Activated CD8-positive, alpha-beta memory T cell treated with anti-CD3 and anti-CD28 coated beads, Interleukin-2, amount 50 U/mL, for 48 hours (primary cell): ENCODE results near the gene AGFG2.
"Not testable (repeated sequence)": the region's sequence is repeated elsewhere in the genome, so short reads cannot be mapped to it uniquely, and the experiment has no call there.

ENCODE experiments used
- DNase-seq: peaks from one replicate; pipeline ENCODE4 v3.0.0-alpha.2; 2020

AGFG2 gene

GRCh38 chr7:100555701-100556100 lies 16.7 kb downstream of the AGFG2 start:
- DNase-seq: no peak

GRCh38 chr7:100556541-100556940 lies 17.5 kb downstream of the AGFG2 start:
- DNase-seq: no peak

GRCh38 chr7:100559127-100559526 lies 20.1 kb downstream of the AGFG2 start:
- DNase-seq: no peak

- DNase-seq: no peak
These were observed 22.6 kb downstream of the AGFG2 start for GRCh38 chr7:100561491-100562194.

GRCh38 chr7:100562195-100563099 lies 23.4 kb downstream of the AGFG2 start:
- no peak for DNase-seq

GRCh38 chr7:100563100-100563564 lies 24.1 kb downstream of the AGFG2 start:
- DNase-seq: no peak

- peak; percentile 96 for DNase-seq
These were observed 24.9 kb downstream of the AGFG2 start for GRCh38 chr7:100563809-100564400.

- not testable (repeated sequence) for DNase-seq
These were observed 25.4 kb downstream of the AGFG2 start for GRCh38 chr7:100564405-100564804.

GRCh38 chr7:100565133-100565571 lies 26.1 kb downstream of the AGFG2 start:
- DNase-seq: no peak

GRCh38 chr7:100566018-100566531 lies 27.1 kb downstream of the AGFG2 start:
- DNase-seq: no peak

- DNase-seq: no peak
These were observed 28.2 kb downstream of the AGFG2 start for GRCh38 chr7:100567031-100567730.

- no peak for DNase-seq
These were observed 28.8 kb downstream of the AGFG2 start for GRCh38 chr7:100567751-100568175.

GRCh38 chr7:100568176-100568895 lies 29.3 kb downstream of the AGFG2 start:
- no peak for DNase-seq

GRCh38 chr7:100568896-100569844 lies 30.2 kb downstream of the AGFG2 start:
- peak; percentile 80 for DNase-seq

GRCh38 chr7:100570954-100571828 lies 32.2 kb downstream of the AGFG2 start:
- no peak for DNase-seq

GRCh38 chr7:100571829-100572116 lies 32.8 kb downstream of the AGFG2 start:
- DNase-seq: no peak

GRCh38 chr7:100572281-100572948 lies 33.4 kb downstream of the AGFG2 start:
- DNase-seq: no peak

- DNase-seq: no peak
These were observed 34.1 kb downstream of the AGFG2 start for GRCh38 chr7:100572949-100573675.
